IMR-90 (cell line): ENCODE results near the gene CSNK2A3. TPM values are rescaled to one million over a fixed set of nuclear protein-coding genes. Genes with fewer than 3 reads are reported as not detected.

Experiments used
- ATAC-seq: fragments of 200-7000 bp; cut with Tn5 transposase; 2 replicates; pipeline ENCODE4 v1.9.1; 2020; ENCODE audit warnings: low read depth, mild to moderate bottlenecking, moderate library complexity
- BruUV-seq: library from RNA; stranded (reverse); fragments of 400-500 nt; replicated peaks from 2 replicates; lab custom pipeline; 2021; lab: Mats Ljungman, UMichigan
- CTCF ChIA-PET: fragments of 300-600 bp; formaldehyde crosslinking; extraction: SDS; loops from one replicate; lab custom pipeline; 2021; ENCODE audit warnings: antibody characterized with exemption; lab: Yijun Ruan, JAX
- POLR2A ChIA-PET: fragments of 300-600 bp; sonication (Branson Sonifier 250); formaldehyde crosslinking; loops from one replicate; lab custom pipeline; 2022; ENCODE audit warnings: antibody characterized with exemption; ENCODE audit not compliant: unreplicated experiment; lab: Charles Lee
- DNase-seq: peaks from one replicate; pipeline ENCODE4 v3.0.0; 2013
- H2AFZ ChIP-seq: replicated peaks from 2 replicates; pipeline ENCODE3; 2013; ENCODE audit warnings: low read length, mild to moderate bottlenecking; ENCODE audit not compliant: poor library complexity
- H2AK5ac ChIP-seq: 2 replicates; pipeline ENCODE4 v1.6.1; 2013; ENCODE audit warnings: low read depth, low read length, inconsistent platforms
- H2AK9ac ChIP-seq: replicated peaks from 2 replicates; pipeline ENCODE3; 2013; ENCODE audit warnings: mild to moderate bottlenecking, low read depth, low read length, moderate library complexity; ENCODE audit not compliant: poor library complexity
- H2BK120ac ChIP-seq: 2 replicates; pipeline ENCODE4 v1.6.1; 2013; ENCODE audit warnings: low read depth, low read length, inconsistent platforms
- H2BK15ac ChIP-seq: 3 replicates; pipeline ENCODE4 v1.6.1; 2013; ENCODE audit warnings: low read depth, low read length, inconsistent platforms
- H2BK20ac ChIP-seq: 2 replicates; pipeline ENCODE4 v1.6.1; 2013; ENCODE audit warnings: low read depth, mild to moderate bottlenecking, inconsistent platforms, low read length, moderate library complexity
- H2BK5ac ChIP-seq: 2 replicates; pipeline ENCODE4 v1.6.1; 2013; ENCODE audit warnings: mild to moderate bottlenecking, low read depth, low read length, inconsistent platforms; ENCODE audit not compliant: poor library complexity, severe bottlenecking
- H3K14ac ChIP-seq: replicated peaks from 2 replicates; pipeline ENCODE4 v1.6.1; 2013; ENCODE audit warnings: low read depth, low read length, inconsistent platforms
- H3K18ac ChIP-seq: 2 replicates; pipeline ENCODE4 v1.6.1; 2013; ENCODE audit warnings: low read depth, low read length, control low read depth
- H3K23ac ChIP-seq: 2 replicates; pipeline ENCODE4 v1.6.1; 2013; ENCODE audit warnings: low read depth, low read length, inconsistent platforms
- H3K27ac ChIP-seq: 2 replicates; pipeline ENCODE4 v1.5.1; 2013; ENCODE audit warnings: mild to moderate bottlenecking, control low read depth, low read length; ENCODE audit not compliant: insufficient read depth
- H3K27me3 ChIP-seq: 2 replicates; pipeline ENCODE4 v1.6.1; 2013; ENCODE audit warnings: low read length; ENCODE audit not compliant: control insufficient read depth, insufficient read depth
- H3K36me3 ChIP-seq: 2 replicates; pipeline ENCODE4 v1.6.1; 2013; ENCODE audit warnings: low read length, mixed read lengths; ENCODE audit not compliant: control insufficient read depth, insufficient read depth
- H3K4ac ChIP-seq: 2 replicates; pipeline ENCODE4 v1.6.1; 2013; ENCODE audit warnings: low read depth, low read length, inconsistent platforms
- H3K4me1 ChIP-seq: 2 replicates; pipeline ENCODE4 v1.6.1; 2013; ENCODE audit warnings: low read length, mixed read lengths; ENCODE audit not compliant: control insufficient read depth, insufficient read depth
- H3K4me2 ChIP-seq: 2 replicates; pipeline ENCODE4 v1.6.1; 2013; ENCODE audit warnings: low read depth, mild to moderate bottlenecking, control low read depth, low read length, moderate library complexity
- H3K4me3 ChIP-seq: 2 replicates; pipeline ENCODE4 v1.5.1; 2013; ENCODE audit warnings: low read depth, mild to moderate bottlenecking, control low read depth, low read length, moderate library complexity; ENCODE audit not compliant: insufficient read depth
- H3K56ac ChIP-seq: 2 replicates; pipeline ENCODE4 v1.6.1; 2013; ENCODE audit warnings: low read length, inconsistent platforms; ENCODE audit not compliant: insufficient read depth; ENCODE audit errors: extremely low read depth
- H3K79me1 ChIP-seq, 2 experiments: 2 replicates each; pipeline ENCODE4 v1.6.1; 2013; ENCODE audit warnings: low read length in 2 of 2, inconsistent platforms in 1 of 2, low read depth in 1 of 2
- H3K9ac ChIP-seq: 2 replicates; pipeline ENCODE4 v1.6.1; 2013; ENCODE audit warnings: low read depth, low read length, control low read depth
- H3K9me1 ChIP-seq: 2 replicates; pipeline ENCODE4 v1.6.1; 2013; ENCODE audit warnings: low read length, inconsistent platforms; ENCODE audit not compliant: insufficient read depth
- H3K9me3 ChIP-seq: 2 replicates; pipeline ENCODE4 v1.6.1; 2013; ENCODE audit warnings: low read length; ENCODE audit not compliant: control insufficient read depth, insufficient read depth
- H4K20me1 ChIP-seq: 2 replicates; pipeline ENCODE4 v1.6.1; 2013; ENCODE audit warnings: low read length, inconsistent platforms; ENCODE audit not compliant: insufficient read depth
- H4K5ac ChIP-seq: 2 replicates; pipeline ENCODE4 v1.6.1; 2013; ENCODE audit warnings: mild to moderate bottlenecking, low read depth, low read length, control low read depth
- H4K8ac ChIP-seq, 2 experiments: 2 replicates each; pipeline ENCODE4 v1.6.1; 2013; ENCODE audit warnings: low read depth in 2 of 2, low read length in 2 of 2, control low read depth in 1 of 2, inconsistent platforms in 1 of 2
- H4K91ac ChIP-seq: 2 replicates; pipeline ENCODE4 v1.6.1; 2013; ENCODE audit warnings: low read depth, low read length, inconsistent platforms; ENCODE audit not compliant: insufficient read depth
- BHLHE40 ChIP-seq: fragments of 150-350 bp; IDR thresholded peaks from 2 replicates; pipeline ENCODE4 v1.6.1; 2016; ENCODE audit warnings: mild to moderate bottlenecking, low read depth, low read length
- RAD21 ChIP-seq: IDR thresholded peaks from 2 replicates; pipeline ENCODE4 v1.6.1; 2012; ENCODE audit warnings: low read length, improper control_type of control experiment
- RFX5 ChIP-seq: IDR thresholded peaks from 2 replicates; pipeline ENCODE4 v1.8.0; 2012; ENCODE audit warnings: low read depth, mild to moderate bottlenecking, low read length, moderate library complexity
- dilution Hi-C: fragments of 300-500 bp; cut with HindIII; formaldehyde crosslinking; loops from one replicate; pipeline ENCODE4 v1.14.3; 2018; ENCODE audit warnings: low sequenced_read_pairs; ENCODE audit not compliant: unreplicated experiment
- in situ Hi-C: fragments of 300-500 bp; cut with MboI; formaldehyde crosslinking; loops from 3 replicates; pipeline ENCODE4 v1.14.3; 2019; ENCODE audit warnings: low sequenced_read_pairs, inconsistent platforms, mixed read lengths
- intact Hi-C: fragments of 100-400 bp; cut with micrococcal nuclease; formaldehyde crosslinking; loops from 2 replicates; pipeline ENCODE4 v1.10.0; 2022
- polyA plus RNA-seq, 3 experiments: library from polyadenylated mRNA; depleted of rRNA; stranded (reverse); fragments of >200 nt; gene quantifications; 2 replicates each; pipeline ENCODE4 v1.2.3, GENCODE V29; 2012; ENCODE audit warnings: low replicate concordance in 1 of 3
- total RNA-seq: library from RNA; depleted of rRNA; stranded (reverse); fragments of >200 nt; gene quantifications from 2 replicates; pipeline ENCODE4 v1.2.3, GENCODE V29; 2012

The CSNK2A3 gene
- total and polyA plus RNA-seq, 2 of the 4 experiments (the other 2 are of a cell fraction) = 1.2 to 3.2 TPM

- TF ChIP-seq RFX5 = no peak
- no peak for TF ChIP-seq RAD21
- TF ChIP-seq BHLHE40 = no peak
- Histone ChIP-seq H4K5ac (no peak overlapping the region), H3K4ac (no peak overlapping the region), H2AFZ (no peak overlapping the region), H3K79me1 (no peaks in the 10 kb centered on the region), H3K9ac (no peak overlapping the region), H4K8ac (no peak overlapping the region), H3K4me2 (no peak overlapping the region), H3K4me3 (no peak overlapping the region), H2BK20ac (no peak overlapping the region), H2BK120ac (no peak overlapping the region), H3K9me3 (no peaks in the 10 kb centered on the region), H4K91ac (no peak overlapping the region), H3K27me3 (no peaks in the 10 kb centered on the region), H2AK5ac (no peak overlapping the region), H3K23ac (no peak overlapping the region), H2BK5ac (no peak overlapping the region), H3K9me1 (no peaks in the 10 kb centered on the region), H4K20me1 (no peaks in the 10 kb centered on the region), H2BK15ac (no peak overlapping the region), H3K18ac (no peak overlapping the region), H3K14ac (no peak overlapping the region), H3K56ac (no peak overlapping the region), H3K27ac (no peak overlapping the region), H3K4me1 (no peaks in the 10 kb centered on the region), H3K36me3 (no peaks in the 10 kb centered on the region), H2AK9ac (no peak overlapping the region)
- CTCF ChIA-PET = interaction anchor here (0.9 kb wide), 1 partner anchor 326 kb away, joined by 3 read pairs; no protein-coding TSS in a partner anchor
- POLR2A ChIA-PET = no interaction called here
- in situ Hi-C loops (no loop called here), dilution Hi-C loops (no loop called here), intact Hi-C loops (no loop called here)
- no TSS peak for BruUV-seq
- no peak for DNase-seq
- ATAC-seq = no peak
These were observed 10.6 kb upstream of the CSNK2A3 start for GRCh38 chr11:11363674-11364073.
